ENCODE data around the gene RABGGTA.

RABGGTA gene, protein sequence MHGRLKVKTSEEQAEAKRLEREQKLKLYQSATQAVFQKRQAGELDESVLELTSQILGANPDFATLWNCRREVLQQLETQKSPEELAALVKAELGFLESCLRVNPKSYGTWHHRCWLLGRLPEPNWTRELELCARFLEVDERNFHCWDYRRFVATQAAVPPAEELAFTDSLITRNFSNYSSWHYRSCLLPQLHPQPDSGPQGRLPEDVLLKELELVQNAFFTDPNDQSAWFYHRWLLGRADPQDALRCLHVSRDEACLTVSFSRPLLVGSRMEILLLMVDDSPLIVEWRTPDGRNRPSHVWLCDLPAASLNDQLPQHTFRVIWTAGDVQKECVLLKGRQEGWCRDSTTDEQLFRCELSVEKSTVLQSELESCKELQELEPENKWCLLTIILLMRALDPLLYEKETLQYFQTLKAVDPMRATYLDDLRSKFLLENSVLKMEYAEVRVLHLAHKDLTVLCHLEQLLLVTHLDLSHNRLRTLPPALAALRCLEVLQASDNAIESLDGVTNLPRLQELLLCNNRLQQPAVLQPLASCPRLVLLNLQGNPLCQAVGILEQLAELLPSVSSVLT

DNA sequence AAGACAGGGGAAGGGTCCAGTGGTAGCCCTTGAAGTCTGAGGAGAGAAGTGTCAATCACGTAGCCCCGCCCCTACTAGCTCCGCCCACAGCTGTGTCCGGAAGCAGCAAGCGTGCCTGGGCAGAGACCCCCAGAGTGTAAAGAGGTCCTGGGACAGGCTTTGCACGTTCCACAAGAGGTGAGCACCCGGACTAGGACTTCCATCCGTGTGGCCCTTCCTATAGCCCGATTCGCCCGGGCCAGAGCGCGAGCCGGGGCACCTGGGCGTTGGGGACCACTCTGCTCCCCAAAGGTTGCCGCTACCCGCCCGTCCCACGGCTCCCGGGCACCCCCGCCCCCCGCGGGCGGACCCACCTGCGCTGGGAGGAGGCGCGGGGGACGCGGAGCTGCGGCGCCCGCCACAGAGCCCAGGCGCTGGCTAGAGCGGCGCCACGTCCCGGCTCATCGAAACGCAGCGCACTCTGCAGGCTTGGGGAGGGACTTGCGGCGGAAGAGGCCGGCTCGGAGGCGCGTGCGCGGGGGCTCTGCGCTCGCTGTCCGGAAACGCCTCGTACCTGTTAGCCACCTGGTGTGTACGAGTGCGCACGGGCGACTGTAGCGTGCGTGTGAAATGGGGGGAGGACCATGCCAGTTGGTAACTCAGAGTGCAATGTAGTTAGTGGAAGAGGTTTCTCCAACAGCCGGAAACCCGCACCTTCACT, at the start of gene RABGGTA:
Gene RABGGTA, minus strand, starts transcription at position 464 of the 700 bp plus-strand sequence. CDS start 482 bp downstream, outside the sequence.
- DNase-seq, result peak; percentile 84

DNA sequence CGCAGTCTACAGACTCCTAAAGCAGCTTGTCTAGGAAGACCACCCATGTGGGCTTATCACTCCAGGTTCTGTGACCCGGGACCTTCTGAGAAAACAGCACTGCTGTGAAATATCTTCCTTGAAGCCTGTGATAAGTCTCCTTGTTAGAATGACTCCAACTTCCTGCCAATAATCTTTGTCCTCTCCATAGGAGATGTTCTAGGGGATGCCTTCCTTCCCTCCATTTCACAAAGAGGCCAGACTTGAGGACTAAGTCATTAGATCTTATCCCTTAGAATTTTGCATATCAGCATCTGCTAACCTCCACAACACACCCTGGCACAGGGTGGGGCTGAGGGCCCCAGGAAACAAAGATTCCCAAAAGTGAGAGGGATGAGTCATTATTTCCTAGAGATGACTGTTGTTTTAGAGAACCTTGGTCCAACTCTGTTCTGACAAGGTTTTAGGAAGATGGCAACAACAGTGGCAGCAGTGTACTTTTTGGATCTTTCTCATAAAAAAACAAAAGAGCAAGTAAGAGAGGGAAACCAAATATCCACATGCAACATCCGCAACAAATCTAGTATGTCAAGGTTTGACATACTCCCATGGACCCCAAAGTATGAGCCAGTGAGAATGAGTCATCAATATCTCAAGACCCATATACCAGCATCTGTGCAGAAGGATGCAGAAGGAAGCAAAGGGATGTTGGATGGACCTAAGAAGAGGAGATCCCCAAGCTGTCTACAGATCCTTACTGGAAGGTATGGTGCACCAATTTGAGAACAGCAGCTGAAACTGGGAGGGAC, 45.9 kb upstream of the RABGGTA start:
- no peak for DNase-seq

DNA sequence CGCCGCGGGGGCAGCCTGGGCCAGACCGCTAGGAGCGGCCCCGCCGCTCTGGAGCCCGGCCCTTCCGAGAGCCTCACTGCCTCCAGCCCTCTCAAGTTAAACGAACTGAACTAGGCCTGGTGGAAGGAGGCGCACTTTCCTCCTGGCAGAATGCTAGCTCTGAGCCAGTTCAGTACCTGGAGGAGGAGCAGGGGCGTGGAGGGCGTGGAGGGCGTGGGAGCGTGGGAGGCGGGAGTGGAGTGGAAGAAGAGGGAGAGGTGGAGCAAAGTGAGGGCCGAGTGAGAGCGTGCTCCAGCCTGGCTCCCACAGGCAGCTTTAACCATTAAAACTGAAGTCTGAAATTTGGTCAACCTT, 45.2 kb upstream of the RABGGTA start:
- DNase-seq, result no peak

DNA sequence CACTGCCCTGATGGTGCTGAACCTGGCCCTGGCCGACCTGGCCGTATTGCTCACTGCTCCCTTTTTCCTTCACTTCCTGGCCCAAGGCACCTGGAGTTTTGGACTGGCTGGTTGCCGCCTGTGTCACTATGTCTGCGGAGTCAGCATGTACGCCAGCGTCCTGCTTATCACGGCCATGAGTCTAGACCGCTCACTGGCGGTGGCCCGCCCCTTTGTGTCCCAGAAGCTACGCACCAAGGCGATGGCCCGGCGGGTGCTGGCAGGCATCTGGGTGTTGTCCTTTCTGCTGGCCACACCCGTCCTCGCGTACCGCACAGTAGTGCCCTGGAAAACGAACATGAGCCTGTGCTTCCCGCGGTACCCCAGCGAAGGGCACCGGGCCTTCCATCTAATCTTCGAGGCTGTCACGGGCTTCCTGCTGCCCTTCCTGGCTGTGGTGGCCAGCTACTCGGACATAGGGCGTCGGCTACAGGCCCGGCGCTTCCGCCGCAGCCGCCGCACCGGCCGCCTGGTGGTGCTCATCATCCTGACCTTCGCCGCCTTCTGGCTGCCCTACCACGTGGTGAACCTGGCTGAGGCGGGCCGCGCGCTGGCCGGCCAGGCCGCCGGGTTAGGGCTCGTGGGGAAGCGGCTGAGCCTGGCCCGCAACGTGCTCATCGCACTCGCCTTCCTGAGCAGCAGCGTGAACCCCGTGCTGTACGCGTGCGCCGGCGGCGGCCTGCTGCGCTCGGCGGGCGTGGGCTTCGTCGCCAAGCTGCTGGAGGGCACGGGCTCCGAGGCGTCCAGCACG, 44.6 kb upstream of the RABGGTA start:
- no peak for DNase-seq

DNA sequence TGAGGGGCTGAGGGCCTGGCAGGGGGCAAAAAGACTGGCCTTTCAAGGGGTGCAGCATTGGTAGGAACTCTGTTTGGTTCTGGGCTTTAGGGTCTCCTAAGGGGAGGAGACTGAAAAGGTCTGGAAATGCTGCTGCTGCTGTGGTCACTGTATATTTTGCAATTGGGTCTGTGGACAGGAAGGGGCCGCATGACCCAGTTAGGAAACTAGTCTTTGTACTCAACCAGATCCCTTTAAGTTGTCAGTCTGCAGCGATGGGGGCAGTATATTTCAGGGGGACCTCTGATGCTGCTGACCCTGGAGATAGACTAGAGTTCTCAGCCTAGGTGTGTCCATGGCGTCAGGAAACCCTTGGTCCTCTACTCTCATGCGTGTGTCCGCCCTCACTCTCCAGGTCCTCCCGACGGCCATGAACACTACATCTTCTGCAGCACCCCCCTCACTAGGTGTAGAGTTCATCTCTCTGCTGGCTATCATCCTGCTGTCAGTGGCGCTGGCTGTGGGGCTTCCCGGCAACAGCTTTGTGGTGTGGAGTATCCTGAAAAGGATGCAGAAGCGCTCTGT, 43.9 kb upstream of the RABGGTA start:
- DNase-seq, result no peak

DNA sequence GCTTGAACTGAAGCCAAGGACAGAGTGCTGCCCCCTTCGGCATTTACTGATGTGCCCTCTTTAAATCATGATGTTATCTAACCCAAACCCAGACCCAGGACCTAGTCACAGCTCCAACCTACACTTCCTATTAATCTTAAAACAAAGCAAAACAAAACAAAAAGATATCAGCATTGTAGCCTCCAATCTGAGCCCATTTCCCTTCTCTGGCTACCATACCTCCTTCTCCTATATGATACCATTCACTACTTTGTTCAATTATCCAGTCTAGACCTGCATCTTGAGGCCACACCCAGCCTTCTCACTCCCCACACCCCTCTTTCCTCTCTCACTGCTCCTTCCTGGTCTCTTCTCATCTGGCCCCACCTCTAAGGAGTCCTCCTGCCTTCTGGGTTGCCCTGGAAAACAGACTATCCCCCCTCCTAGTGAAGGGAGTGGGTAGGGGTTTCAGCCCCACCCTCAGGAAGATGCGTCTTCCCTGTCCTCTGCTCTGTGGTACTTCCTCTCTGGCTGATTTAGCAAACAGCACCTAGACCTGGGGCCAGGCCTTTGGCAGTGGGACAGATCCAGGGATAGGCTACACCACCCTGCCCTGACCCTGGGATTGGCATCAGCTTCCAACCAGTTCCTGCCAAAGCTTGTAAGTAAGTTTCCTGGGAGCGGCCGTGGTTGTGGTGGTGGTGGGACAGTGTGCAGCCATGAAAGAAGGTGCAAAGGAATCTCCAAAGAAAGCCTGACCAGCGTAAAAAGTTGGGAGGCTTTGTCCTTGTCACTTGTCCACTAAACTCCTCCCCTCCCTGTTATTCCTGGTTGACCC, 43.2 kb upstream of the RABGGTA start:
- DNase-seq, result no peak

DNA sequence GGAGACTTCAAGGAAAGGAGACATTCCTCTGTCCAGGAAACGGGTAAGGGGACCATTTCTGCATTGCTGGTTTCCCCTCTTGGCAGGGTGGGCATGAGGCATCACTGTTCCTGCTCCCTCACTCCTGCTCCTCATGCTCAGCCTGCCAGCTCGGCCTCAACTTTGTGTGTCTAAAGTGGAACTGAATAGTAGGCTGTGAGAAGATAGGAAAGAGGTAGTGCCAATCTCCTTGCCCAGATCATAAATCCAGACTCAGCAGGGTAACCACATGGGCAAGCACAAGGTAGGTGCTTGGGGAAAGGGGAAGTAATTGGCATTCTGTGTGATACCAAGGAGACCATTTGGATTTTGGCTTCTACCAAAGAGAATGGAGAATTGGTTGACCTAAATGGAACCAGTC, 42.5 kb upstream of the RABGGTA start:
- DNase-seq, result no peak

DNA sequence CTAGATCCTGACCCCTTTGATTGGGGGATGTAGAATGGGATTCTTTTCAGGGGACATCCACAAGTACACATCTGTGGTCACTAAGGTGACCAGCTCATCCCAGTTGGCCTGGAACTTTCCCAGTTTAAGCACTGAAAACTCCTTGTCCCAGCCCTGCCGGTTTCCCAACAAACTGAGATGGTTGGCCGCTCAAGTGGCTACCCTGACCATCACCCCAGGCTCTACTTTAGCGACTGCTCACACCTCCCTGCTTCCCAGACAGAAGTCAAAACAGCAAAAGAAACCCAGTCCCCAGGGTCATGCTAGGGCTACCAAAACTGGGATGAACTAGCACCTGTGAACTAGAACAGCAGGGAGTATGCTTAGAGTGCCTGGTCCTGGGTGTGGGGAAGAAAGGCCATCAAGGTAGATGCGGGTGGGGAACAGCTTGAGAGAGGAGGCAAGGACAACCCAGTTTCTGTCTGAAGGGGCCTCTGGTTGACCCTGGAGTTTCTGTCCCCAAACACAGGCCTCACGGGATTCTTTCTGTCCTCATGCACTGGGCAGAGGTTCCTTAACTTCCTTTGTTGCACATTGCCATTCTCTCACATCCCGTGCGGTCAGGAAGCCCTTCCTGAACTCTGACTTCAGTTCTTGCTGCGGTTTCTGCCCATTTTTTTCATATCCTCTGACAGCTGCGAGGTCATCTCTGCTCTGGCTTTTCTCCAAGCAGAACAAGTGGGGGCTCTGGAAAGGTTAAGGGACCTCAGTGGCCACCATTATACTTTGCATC, 41.5 kb upstream of the RABGGTA start:
- no peak for DNase-seq

DNA sequence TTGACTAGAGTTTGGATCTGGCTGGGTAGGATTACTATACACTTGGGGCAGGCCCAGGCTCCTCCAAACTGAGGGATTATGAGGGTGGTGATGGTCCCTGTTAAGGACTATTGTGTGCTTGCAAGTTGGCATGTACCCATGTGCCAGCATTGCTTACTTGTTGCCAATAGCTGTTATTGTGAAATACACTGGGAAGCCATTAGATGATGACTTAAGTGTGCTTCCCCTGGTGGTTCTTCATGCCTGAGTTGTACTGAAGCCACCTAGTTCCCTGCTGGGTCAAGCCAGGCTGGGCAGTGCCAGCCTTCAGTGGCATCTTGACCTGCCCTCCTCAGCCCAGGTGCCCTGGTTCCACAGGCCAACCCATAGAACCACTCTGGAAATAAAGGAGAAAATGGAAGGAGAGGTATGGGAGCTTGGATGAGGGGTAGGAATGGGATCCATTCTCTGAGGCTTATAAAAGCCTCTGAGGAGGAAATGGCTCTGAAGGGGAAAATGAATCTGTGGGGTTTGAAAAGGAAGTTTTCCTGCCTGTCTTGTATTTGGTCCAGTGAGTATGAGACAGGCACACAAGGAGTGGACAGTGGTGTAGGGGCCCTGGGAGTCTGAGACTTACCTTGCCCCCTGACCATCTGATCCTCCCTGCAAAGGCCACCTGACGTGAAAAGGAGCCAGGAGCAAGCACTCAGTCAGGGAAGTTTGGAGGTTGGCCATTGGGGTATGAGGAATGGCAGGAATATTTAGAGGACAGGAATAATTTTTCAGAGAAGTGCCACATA, 40.6 kb upstream of the RABGGTA start:
- DNase-seq, result no peak

DNA sequence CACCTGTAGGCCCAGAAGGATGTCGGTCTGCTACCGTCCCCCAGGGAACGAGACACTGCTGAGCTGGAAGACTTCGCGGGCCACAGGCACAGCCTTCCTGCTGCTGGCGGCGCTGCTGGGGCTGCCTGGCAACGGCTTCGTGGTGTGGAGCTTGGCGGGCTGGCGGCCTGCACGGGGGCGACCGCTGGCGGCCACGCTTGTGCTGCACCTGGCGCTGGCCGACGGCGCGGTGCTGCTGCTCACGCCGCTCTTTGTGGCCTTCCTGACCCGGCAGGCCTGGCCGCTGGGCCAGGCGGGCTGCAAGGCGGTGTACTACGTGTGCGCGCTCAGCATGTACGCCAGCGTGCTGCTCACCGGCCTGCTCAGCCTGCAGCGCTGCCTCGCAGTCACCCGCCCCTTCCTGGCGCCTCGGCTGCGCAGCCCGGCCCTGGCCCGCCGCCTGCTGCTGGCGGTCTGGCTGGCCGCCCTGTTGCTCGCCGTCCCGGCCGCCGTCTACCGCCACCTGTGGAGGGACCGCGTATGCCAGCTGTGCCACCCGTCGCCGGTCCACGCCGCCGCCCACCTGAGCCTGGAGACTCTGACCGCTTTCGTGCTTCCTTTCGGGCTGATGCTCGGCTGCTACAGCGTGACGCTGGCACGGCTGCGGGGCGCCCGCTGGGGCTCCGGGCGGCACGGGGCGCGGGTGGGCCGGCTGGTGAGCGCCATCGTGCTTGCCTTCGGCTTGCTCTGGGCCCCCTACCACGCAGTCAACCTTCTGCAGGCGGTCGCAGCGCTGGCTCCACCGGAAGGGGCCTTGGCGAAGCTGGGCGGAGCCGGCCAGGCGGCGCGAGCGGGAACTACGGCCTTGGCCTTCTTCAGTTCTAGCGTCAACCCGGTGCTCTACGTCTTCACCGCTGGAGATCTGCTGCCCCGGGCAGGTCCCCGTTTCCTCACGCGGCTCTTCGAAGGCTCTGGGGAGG, 39.5 kb upstream of the RABGGTA start, which contains the start of gene LTB4R:
Gene LTB4R, plus strand, starts transcription at position 857 of the 959 bp plus-strand sequence. CDS start 4,150 bp downstream, outside the sequence.
- DNase-seq, result no peak

DNA sequence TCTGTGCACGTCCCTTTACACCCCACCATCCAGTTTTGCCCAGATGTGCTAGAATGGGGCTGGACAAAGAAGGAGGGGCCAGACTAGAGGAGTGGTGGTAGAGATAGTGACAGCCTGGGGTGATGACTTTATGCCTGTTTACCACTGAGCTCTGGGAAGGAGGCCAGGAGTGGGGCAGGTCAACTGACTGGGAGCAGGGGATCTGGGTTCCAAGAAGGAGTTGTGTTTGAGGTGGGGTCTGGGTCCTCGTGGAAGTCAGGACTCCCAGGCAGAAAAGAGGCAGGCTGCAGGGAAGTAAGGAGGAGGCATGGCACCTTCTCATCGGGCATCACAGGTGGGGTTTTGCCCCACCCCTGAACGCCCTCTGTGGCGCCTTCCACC, 38.9 kb upstream of the RABGGTA start:
- no peak for DNase-seq

DNA sequence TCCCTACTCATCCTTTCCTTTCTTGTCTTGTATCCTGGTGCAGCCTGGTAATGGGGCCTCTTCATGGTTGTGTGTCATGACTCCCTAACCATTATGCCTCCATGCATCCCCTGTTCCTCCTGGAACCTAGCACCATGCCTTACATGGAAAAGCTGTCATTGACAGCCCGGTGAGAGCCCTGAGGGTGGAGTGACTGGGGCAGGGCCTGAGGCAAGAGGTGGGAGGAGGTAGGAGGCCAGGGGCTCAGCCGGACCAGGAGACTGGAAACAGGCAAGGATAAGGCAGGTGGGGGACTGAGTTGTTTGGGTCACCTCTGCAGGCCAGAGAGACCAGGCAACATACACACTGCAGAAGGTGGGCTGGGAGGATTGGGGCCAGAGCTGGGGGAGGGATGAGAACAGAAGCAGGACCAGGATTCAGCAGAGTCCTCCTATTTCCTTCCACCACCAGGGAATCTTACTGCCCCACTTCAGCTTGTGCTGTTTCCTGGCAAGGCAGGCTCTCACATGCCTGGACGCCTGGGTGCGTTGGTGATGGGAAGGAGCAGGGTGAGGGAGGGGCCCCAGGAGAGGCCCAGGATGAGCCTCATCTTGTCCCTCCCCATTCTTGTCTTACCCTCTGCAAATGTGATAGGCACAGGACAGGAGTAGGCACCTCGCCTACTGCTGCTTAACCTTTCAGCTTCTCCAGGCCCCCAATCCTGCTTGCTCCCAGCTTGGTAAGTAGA, 38.3 kb upstream of the RABGGTA start, which contains the start of gene LTB4R2:
Gene LTB4R2, plus strand, starts transcription at position 603 of the 727 bp plus-strand sequence. CDS start 525 bp downstream, outside the sequence.
- no peak for DNase-seq

DNA sequence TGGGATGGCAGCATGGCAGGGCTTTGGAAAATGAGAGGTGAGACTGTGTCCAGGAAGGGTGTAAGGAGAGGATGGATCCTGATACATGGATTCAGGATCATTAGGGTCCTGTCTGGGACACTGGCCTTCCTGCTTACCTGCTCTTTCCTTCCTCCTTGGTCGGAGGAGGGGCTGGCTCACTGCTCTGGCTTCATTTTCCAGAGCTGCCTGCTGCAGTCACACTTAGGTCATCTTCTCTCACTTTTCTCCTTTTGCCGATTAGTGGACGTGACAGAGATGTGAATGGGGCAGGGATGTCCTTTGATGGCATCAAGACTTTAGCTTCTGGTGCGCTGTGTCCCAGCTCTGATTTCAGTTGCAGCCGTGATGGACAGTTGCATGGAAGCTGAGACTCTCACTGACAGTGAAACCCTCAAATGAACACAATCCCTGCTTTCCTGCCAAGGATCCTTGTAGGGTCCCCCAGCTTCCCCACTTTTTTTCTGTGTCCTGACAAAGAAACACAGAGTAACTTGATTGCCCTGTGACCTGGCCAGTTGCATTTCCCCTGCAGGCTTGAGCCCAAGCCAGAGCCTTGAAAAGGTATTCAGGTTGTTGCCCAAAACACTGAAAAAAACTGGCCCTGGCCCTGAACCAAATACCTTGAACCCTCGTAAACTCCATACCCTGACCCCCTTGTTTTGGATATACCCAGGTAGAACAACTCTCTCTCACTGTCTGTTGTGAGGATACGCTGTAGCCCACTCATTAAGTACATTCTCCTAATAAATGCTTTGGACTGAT, 37.1 kb upstream of the RABGGTA start:
- no peak for DNase-seq

DNA sequence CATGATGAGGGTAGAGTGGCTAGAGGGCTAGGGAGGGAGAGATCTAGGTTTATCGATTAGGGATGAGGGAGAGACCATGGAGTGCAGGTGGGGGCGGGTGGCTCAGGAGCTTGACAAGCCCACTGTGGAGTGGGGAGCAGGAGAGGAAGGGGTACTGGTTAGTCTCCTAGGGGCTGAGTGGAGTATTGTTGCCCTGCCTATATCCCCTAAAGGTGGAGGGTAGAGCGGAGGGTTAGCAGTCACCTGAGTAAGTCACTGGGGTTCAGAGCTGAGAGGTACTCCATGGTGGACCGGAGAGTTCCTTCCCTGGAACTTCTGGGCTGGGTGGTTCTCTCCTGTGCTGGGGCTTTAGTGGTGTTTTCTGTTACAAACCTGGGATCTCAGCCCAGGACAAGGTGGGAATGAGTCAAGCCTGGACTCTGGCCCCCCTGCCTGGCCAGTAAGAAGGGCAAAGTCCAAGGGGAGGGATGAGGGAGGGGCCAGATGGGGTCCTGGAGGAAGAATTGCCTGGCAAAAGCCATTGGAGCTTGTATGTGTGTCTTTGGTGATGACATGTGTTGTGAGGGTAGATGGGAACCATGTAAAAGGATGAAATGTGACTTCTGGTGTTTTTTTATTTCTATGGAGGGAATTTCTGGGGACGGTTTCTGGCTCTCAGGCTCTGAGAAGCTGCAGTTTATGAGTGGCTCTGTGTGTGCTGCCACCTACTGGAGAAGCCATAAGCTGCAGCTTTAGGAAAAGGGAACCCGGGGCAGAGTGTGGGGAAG, 36.4 kb upstream of the RABGGTA start, which contains the start of gene CIDEB:
Gene CIDEB, minus strand, starts transcription at position 403 of the 767 bp plus-strand sequence. Its CDS starts 119 bp downstream, at position 284.
- DNase-seq, result peak; percentile 7

DNA sequence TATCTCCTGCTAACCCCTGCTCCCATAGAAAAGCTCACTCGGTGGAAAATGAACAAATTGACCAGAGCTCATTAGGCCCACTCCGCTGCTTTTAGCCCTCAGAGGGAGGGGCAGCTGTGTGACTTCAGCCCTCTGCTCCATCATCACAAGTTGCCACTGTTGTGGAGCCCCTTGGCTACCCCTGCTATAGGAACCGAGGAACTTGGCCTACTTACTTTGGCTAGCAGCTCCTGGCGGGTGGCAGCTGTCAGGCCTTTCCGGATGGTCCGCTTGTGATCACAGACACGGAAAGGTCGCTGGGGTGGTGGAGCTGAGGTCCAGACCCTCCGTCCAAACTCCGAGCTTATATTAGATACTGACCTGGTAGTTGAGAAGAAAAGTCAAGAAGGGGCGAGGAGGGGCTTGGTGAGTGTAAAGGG, 35.8 kb upstream of the RABGGTA start:
- no peak for DNase-seq

DNA sequence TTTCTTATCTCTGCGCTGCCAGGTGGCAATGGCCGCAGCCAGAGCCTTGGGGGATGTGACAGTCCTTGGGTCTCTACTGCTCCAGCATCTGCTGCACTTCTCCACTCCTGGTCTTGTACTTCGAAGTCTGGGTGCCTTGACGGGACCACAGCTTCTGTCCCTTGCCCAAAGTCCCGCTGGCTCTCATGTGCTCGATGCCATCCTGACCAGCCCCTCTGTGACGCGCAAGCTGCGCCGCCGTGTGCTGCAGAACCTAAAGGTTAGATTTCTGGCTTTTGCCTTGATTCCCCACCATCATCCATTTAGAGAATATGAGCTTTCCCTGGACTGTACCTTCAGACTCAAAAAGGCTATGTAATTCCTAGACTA, 32.6 kb upstream of the RABGGTA start:
- no peak for DNase-seq
